ENCODE data around the gene GNG7.
"Not testable (repeated sequence)": the region's sequence is repeated elsewhere in the genome, so short reads cannot be mapped to it uniquely, and the experiment has no call there.

The GNG7 gene

DNA sequence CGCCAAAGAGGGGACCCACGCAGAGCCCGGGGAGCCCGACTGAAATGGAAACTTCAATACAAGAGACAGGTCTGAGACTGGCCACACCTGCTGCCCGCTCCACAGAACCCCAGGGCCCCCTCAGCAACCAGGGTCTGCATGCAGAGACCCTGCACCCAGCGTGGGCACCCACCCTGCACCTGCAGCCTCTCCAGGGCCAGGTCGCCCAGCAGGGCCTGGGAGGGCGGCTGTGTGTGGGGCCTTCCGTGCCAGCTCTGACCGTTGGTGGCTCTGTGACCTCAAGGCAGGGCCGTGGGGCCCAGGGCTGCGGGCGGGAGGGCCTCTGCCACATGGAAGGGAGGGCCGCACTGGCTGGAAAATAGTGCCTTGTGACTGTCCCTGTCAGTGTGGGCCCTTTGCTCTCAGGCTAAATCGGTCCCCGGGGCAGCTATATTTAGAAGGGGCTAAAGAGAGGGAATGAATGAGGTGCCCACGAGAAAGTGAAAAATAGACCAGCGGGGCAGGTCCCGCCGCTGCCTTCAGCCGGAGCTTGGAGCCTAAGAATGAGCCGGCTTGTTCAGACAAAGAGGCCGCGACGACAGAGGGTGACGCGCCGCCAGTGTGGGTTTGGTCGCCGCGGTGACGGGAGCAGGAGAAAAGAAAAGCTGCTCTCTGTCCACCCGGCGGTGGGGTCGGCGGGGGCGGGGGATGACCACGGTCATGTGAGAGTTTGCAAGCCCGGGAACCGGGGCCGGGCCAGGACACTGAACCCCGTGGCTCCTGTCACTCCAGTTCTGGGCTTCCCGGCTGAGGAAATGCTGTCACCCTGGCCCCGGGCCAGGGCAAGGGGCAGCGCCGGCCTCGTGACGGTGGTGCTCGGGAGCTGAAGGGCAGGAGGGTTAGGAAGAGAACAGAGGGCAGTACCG is 156.1 kb downstream of the GNG7 start:
- no peak for DNase-seq

DNA sequence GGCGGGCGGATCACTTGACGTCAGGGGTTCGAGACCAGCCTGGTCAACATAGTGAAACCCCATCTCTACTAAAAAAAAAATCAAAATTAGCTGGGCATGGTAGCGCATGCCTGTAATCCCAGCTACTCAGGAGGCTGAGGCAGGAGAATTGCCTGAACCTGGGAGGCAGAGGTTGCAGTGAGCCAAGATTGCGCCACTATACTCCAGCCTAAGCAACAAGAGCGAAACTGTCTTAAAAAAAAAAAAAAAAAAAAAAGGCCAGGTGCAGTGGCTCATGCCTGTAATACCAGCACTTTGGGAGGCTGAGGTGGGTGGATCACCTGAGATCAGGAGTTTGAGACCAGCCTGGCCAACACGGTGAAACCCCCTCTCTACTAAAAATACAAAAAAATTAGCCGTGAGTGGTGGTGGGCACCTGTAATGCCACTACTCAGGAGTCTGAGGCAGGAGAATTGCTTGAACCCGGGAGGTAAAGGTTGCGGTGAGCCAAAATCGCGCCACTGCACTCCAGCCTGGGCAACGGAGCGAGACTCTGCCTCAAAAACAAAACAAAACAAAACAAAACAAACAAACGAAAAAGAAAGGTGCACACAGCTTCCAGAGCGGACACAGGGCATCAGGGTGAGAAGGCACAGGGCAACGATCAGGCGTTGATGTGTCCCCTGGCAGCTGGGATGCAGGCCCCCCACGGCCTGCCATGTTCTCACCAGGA is 156.9 kb downstream of the GNG7 start:
- DNase-seq, result not testable (repeated sequence)

DNA sequence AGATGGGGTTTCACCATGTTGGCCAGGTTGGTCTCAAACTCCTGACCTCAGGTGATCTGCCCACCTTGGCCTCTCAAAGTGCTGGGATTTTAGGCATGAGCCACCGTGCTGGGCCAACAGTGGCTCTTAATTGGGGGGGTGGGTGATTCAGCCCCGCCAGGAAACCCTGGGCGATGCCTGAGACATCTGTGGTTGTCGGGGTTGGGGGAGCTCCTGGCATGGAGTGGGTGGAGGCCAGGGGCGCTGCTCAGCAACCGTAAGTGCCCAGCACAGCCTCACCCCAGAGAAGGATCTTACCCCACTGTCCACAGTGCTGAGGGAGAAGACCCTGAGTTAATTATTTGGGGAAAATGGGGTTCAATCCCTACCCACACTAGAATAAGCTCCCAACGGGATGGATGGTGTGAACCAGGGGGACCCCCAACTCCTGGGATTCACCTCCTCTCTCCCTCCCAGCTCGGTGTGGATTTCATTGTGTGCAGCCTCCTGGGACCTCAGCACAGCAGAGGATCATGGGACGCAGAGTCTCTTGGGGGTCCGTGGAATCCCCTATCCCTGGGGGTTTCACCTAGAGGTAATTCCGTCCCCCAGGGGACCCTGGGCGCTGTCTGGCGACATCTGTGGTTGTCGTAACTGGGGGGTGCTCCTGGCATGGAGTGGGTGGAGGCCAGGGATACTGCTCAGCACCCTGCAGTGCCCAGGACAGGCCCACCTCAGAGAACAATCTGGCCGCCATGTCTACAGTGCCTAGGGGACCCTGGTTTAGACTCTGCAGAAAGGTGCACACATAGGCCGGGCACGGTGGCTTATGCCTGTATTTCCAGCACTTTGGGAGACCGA is 157.7 kb downstream of the GNG7 start:
- DNase-seq, result no peak

DNA sequence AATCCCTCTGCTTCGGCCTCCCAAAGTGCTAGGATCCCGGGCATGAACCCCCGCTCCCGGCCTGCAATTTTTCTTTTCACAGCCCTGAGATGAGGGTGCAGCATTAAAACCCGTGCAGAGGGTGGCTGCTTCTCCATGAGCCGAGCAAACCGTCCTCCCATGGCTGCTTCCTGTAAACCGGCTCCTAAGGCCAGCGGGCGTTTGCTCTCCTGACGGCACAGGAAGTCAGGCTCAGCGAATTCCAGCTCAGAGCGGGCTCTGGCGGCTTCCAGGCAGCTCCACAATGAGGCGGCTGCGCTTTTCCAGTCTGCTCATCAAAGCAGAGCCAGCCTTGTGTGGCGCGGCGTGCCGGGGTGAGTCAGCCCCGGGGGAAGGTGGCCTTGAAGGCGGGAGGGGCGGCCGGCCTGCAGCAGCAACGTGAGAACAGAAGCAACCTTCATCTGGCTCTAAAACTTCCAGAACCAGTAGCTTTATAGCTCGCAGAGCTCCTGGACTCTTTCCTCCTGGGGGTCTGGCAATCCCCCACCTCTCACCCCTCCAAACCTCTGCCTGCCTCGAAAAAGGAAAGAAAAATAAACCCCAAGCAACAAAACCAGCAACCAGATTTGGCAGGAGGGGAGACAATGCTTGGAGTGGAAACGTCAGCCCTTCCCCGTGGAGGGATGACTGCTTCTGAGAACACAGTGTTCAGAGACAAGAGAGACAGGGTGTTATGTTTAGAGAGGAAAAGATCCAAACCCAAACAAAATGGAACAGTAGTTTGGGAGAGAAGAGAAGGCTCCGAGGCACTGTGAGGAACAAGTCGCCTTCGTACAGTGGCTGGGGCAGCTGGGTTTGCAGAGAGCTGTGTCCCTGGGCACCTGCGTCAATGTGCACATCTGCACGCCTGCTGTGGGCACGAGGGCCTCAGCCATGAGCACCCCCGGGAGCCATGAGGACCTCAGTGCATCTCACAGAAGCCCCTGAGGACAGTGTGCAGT is 158.7 kb downstream of the GNG7 start:
- peak; percentile 45 for DNase-seq

GRCh38 chr19:2543072-2543462 is 159.4 kb downstream of the GNG7 start:
- not testable (repeated sequence) for DNase-seq

- DNase-seq, result no peak
These were observed 160.0 kb downstream of the GNG7 start for GRCh38 chr19:2542341-2543069.

- no peak for DNase-seq
These were observed 161.6 kb downstream of the GNG7 start for GRCh38 chr19:2540646-2541454.

DNA sequence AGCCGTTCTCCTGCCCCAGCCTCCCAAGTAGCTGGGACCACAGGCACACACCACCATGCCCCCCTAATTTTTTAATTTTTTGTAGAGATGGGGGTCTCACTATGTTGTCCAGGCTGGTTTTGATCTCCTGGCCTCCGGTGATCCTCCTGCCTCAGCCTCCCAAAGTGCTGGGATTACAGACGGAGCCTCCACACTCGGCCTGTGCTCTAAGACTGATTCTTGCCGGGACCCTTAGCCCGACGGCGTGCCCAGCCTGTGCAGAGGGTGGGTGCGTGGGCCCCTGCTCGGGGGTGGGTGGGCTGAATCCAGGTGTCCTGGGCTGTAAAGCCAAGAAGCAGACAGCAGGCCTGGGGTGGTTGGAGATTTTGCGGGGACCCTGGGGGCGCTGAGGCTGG is 162.2 kb downstream of the GNG7 start:
- DNase-seq, result no peak

- DNase-seq, result no peak
These were observed 164.3 kb downstream of the GNG7 start for GRCh38 chr19:2538096-2538757.

GRCh38 chr19:2537584-2537983 is 164.9 kb downstream of the GNG7 start:
- not testable (repeated sequence) for DNase-seq

GRCh38 chr19:2536461-2536860 is 166.0 kb downstream of the GNG7 start:
- DNase-seq, result no peak

GRCh38 chr19:2534423-2535013 is 168.0 kb downstream of the GNG7 start:
- DNase-seq, result no peak

GRCh38 chr19:2533686-2534422 is 168.6 kb downstream of the GNG7 start:
- no peak for DNase-seq

GRCh38 chr19:2533072-2533425 is 169.4 kb downstream of the GNG7 start:
- no peak for DNase-seq

DNA sequence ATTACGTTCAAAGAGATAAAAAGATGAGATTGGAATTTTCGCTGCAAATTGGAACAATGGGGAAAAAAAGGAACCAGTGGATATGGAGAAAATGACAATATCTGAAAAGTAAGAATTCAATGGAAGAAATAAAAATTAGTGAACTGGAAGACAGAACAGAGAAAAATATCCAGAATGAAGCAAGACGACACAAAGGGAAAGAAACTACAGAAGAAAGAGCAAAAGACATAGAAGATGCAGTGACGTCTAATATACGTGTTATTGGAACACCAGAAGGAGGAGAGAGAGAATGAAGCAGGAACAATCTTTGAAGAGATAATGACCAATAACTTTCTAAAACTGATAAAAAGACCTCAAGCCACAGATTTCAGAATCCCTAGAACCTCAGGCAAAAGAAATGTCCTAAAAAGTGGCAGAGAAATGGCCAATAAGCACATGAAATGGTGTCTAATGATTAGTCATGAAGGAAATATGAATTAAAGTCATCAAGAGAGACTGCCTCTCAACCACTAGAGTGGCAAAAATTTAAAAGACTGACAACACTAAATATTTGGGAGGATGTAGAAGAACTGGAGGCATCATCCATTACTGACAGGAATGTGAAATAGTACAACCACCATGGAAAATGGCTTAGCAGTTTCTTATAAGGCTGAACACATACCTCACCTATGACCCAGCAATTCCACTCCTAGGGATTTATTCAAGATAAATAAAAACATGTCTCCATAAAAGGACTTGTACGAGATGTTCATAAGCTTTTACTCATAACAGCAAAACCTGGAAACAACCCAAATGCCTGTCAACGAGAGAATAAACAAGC is 170.0 kb downstream of the GNG7 start:
- no peak for DNase-seq

- not testable (repeated sequence) for DNase-seq
These were observed 172.6 kb downstream of the GNG7 start for GRCh38 chr19:2529942-2530341.

GRCh38 chr19:2529473-2529918 is 173.0 kb downstream of the GNG7 start:
- DNase-seq, result no peak

- DNase-seq, result no peak
These were observed 173.8 kb downstream of the GNG7 start for GRCh38 chr19:2528675-2529101.
